WI38 (cell line): ENCODE results near the gene ALDH4A1.
A peak's percentile ranks its signal among the peaks of the same experiment; 100 is the strongest.

Experiments used
- H3K4me3 ChIP-seq: 2 replicates; pipeline ENCODE4 v1.5.1; 2011; ENCODE audit warnings: low read depth, mild to moderate bottlenecking, control low read depth, low read length
- TF ChIP-seq, protein P1 (sequence below): IDR thresholded peaks from 2 replicates; pipeline ENCODE4 v1.5.1; 2012; ENCODE audit warnings: low read depth, mild to moderate bottlenecking, control low read depth, low read length

ALDH4A1 gene

DNA sequence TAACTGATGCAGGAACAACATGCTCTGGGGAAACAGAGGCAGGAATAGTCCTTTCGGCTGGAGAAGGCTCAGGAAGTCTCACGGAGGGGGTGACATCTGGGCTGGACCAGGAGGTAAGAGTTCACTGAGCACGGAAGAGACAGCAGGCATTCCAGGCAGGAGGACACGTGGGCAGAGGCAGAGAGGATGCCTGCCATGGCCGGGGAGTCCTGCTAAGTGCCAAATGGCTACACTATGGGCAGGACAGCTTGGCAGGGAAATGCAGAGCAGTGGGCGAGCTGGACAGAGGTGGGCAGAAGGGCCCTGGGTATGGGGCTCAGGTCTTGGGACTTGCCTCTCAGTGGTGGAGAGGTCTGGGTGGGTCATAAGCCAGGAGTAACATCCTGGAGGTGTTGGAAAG is 17.6 kb downstream of the ALDH4A1 start:
- TF ChIP-seq, protein P1, sequence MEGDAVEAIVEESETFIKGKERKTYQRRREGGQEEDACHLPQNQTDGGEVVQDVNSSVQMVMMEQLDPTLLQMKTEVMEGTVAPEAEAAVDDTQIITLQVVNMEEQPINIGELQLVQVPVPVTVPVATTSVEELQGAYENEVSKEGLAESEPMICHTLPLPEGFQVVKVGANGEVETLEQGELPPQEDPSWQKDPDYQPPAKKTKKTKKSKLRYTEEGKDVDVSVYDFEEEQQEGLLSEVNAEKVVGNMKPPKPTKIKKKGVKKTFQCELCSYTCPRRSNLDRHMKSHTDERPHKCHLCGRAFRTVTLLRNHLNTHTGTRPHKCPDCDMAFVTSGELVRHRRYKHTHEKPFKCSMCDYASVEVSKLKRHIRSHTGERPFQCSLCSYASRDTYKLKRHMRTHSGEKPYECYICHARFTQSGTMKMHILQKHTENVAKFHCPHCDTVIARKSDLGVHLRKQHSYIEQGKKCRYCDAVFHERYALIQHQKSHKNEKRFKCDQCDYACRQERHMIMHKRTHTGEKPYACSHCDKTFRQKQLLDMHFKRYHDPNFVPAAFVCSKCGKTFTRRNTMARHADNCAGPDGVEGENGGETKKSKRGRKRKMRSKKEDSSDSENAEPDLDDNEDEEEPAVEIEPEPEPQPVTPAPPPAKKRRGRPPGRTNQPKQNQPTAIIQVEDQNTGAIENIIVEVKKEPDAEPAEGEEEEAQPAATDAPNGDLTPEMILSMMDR = no peak
- H3K4me3 ChIP-seq = no peak overlapping the region

DNA sequence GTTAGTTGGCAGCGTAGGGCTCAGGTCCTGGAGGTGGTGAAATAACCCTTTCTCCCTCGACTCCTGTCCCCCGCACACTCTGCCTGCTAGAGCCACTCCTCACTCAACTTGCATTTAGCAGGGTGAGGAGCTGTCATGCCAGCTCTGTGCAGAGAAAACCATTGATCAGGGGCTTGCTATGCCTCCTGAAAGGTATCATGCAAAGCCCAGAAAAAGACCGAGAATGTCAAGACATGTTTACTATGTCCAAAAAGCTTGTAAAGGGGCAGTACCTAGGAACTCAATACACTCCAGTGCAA is 18.0 kb downstream of the ALDH4A1 start:
- TF ChIP-seq, protein P1 = no peak
- no peak overlapping the region for H3K4me3 ChIP-seq

DNA sequence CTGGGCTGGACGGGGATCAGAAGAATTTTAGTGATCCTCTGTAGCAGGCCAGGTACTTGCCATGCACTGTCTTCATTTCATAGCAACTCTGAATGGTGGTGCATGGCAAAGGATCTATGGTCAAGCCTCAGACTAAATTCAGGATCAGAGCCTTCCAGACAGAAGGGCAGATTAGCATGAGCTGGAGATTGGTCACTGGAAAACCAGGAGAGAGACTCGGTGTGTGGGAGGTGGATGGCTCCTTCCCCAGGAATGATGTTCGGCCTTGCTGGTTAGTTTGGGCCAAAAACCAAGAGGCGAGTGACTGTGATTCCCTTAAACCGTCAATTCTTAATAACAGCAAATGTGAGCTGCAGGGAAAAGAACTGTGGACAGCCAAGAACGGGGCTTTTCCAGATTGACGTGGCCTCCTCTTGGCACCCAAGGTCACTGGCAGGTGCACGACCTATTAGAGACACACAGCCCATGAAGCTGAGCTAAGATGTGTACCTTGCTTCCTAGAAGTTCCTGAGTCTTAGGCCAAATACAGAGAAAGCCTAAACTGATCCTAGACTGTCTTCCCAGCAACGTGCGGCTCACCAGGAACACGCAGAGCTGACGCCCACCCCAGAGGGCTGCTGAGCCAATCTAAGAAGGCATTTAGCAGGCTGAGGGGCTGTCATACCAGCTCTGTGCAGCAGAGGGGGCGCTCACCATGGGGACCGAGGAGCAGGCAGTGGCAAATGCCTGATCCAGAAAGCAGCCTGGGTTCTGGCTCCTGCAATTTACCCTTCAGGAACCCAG is 18.5 kb downstream of the ALDH4A1 start:
- TF ChIP-seq, protein P1 = peak; percentile 98

GRCh38 chr1:18883079-18883478 is 19.3 kb downstream of the ALDH4A1 start:
- no peak overlapping the region for H3K4me3 ChIP-seq
- TF ChIP-seq, protein P1 = no peak

More for the DNA sequence above, 18.5 kb downstream of the ALDH4A1 start:
- no peak overlapping the region for H3K4me3 ChIP-seq

DNA sequence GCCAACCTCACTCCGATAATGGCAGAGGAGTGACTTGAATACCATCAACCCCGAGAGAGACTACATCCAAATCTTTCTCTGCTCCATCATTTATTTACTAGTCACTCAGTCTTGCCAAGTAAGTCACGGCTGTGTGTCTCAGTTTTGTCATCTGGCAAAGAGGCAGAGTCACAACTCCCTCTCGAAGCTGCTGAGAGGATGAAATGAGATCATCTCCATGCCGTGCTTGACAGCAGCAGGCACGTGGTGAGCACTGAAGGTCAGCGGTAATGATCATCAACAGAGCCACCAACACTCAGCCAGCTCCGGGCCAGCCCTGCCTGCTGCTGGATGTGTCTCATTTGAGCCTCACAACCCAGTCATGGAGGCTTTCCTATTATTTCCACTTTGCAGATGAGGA is 19.9 kb downstream of the ALDH4A1 start:
- TF ChIP-seq, protein P1 = no peak
- no peak overlapping the region for H3K4me3 ChIP-seq

DNA sequence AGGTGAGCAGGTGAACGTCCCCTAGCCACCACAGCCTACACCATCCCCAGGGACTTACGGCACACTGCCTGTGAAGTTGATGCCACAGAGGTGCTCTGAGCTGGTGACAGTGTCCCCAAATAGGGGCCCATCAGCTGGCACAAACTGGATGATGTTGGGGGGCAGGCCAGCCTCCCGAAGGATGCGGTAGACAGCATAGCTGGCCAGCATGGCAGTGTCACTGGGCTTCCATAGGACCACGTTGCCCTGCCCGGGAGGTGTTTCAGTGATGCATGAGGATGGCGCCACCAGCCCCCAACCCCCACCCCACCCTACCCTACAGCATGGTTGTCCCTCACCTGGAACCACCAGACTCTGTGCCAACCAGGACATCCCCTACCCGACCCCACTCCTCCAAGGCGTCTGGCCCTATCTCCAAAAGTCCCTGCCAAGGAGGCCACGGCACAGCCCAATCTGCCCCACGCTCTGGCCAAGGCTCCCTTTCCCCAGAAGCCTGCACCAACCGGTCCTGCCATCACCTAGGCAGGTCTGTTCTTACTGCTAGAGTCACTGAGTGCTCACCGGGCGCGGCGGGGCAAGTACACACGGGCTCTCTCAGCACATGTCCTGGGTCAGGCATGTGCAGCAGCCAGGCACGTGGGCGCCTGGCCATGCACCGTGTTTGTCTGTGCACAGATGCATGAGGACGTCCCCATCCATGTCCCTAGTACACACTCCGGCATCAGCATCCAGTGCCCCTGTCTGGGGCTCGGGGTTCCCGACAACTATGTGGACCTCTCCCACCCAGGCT is 20.5 kb downstream of the ALDH4A1 start:
- TF ChIP-seq, protein P1 = no peak
- no peak overlapping the region for H3K4me3 ChIP-seq

GRCh38 chr1:18881164-18881563 is 21.2 kb downstream of the ALDH4A1 start:
- no peak overlapping the region for H3K4me3 ChIP-seq
- TF ChIP-seq, protein P1 = no peak
